Esophagus (tissue), 2 donors: Measurements from ENCODE around the gene CAMK1D. TPM values are rescaled to one million over a fixed set of nuclear protein-coding genes. Genes with fewer than 3 reads are reported as not detected.
A peak's percentile ranks its signal among the peaks of the same experiment; 100 is the strongest.
"Not testable (repeated sequence)": the region's sequence is repeated elsewhere in the genome, so short reads cannot be mapped to it uniquely, and the experiment has no call there.

Experiments used
- H3K27ac ChIP-seq, 2 donors: one replicate each; pipeline ENCODE4 v1.5.1; 2013; ENCODE audit warnings: low read depth in 2 of 2, mild to moderate bottlenecking in 2 of 2, inconsistent platforms in 1 of 2, low read length in 1 of 2, moderate library complexity in 1 of 2
- H3K27me3 ChIP-seq, 2 donors: one replicate each; pipeline ENCODE4 v1.6.1; 2013; ENCODE audit warnings: low read length in 2 of 2, control low read depth in 1 of 2, mild to moderate bottlenecking in 1 of 2; ENCODE audit not compliant: insufficient read depth in 2 of 2, control insufficient read depth in 1 of 2
- H3K36me3 ChIP-seq, 2 donors: one replicate each; pipeline ENCODE4 v1.6.1; 2013; ENCODE audit warnings: low read length in 1 of 2; ENCODE audit not compliant: control insufficient read depth in 2 of 2, insufficient read depth in 2 of 2
- H3K4me1 ChIP-seq, 2 donors: one replicate each; pipeline ENCODE4 v1.6.1; 2013; ENCODE audit warnings: low read length in 1 of 2; ENCODE audit not compliant: control insufficient read depth in 2 of 2, insufficient read depth in 2 of 2
- H3K4me3 ChIP-seq, 2 donors: one replicate each; pipeline ENCODE4 v1.5.1; 2013; ENCODE audit warnings: low read length in 2 of 2, mild to moderate bottlenecking in 2 of 2, low read depth in 1 of 2, moderate library complexity in 1 of 2
- H3K9me3 ChIP-seq, 2 donors: one replicate each; pipeline ENCODE4 v1.6.1; 2013; ENCODE audit warnings: mild to moderate bottlenecking in 2 of 2, low read depth in 1 of 2, low read length in 1 of 2, moderate library complexity in 1 of 2; ENCODE audit not compliant: control insufficient read depth in 2 of 2, insufficient read depth in 1 of 2
- WGBS, 2 donors: extraction: QIAGEN DNeasy Blood & Tissue Kit; methylation state at CpG; one replicate each; pipeline ENCODE4 v1.1.7; 2013; 5-methylcytosine and 5-hydroxymethylcytosine counted together
- polyA plus RNA-seq, 2 donors: library from polyadenylated mRNA; stranded (reverse); fragments of 200-250 nt; gene quantifications; one replicate each; pipeline ENCODE4 v1.2.3, GENCODE V29; 2013
- donor health status: healthy with polysubstance abuse.
- donor health status: Bipolar disorder and iron deficiency.

The CAMK1D gene
- polyA plus RNA-seq, 2 donors: 5.4 to 5.6 TPM

- Histone ChIP-seq H3K27ac (peak overlapping the region; percentile 66 to 74), H3K9me3 (no peaks in the 10 kb centered on the region), H3K27me3 (no peaks in the 10 kb centered on the region), H3K4me1 (peaks cover 4 to 5% of the 10 kb centered on the region in 2 donors), H3K36me3 (no peaks in the 10 kb centered on the region), H3K4me3 (no peak overlapping the region)
- WGBS, 2 donors: 42 to 48% methylated on average over 10 of the region's 10 CpGs
Observed at GRCh38 chr10:12707461-12708185, 358.3 kb downstream of the CAMK1D start.

GRCh38 chr10:12709000-12709401 lies 359.7 kb downstream of the CAMK1D start:
- Histone ChIP-seq H3K4me3 (no peak overlapping the region), H3K27ac (peak overlapping the region; percentile 60 to 80), H3K36me3 (no peaks in the 10 kb centered on the region), H3K27me3 (no peaks in the 10 kb centered on the region), H3K4me1 (peaks cover 0 to 2% of the 10 kb centered on the region in 2 donors), H3K9me3 (no peaks in the 10 kb centered on the region)
- WGBS, 2 donors: 33 to 46% methylated on average over 3 of the region's 3 CpGs

- 34 to 37% methylated on average over 4 of the region's 4 CpGs for WGBS, 2 donors
- no peaks in the 10 kb centered on the region for H3K9me3 ChIP-seq
- H3K36me3 ChIP-seq: no peaks in the 10 kb centered on the region
- H3K4me3 ChIP-seq: no peak overlapping the region
- no peaks in the 10 kb centered on the region for H3K27me3 ChIP-seq
- peak overlapping the region in 1 of 2 donors; percentile 60 for H3K27ac ChIP-seq
- H3K4me1 ChIP-seq: peaks cover 0 to 2% of the 10 kb centered on the region in 2 donors
Observed at GRCh38 chr10:12709521-12709963, 360.2 kb downstream of the CAMK1D start.

- Histone ChIP-seq H3K27ac (no peak overlapping the region), H3K27me3 (no peaks in the 10 kb centered on the region), H3K4me3 (no peak overlapping the region), H3K9me3 (no peaks in the 10 kb centered on the region), H3K36me3 (no peaks in the 10 kb centered on the region), H3K4me1 (peaks cover 0 to 2% of the 10 kb centered on the region in 2 donors)
- 91% methylated on average over 8 of the region's 8 CpGs for WGBS, 2 donors
Observed at GRCh38 chr10:12710157-12710556, 360.8 kb downstream of the CAMK1D start.

GRCh38 chr10:12710594-12711349 lies 361.4 kb downstream of the CAMK1D start:
- peaks cover 0 to 2% of the 10 kb centered on the region in 2 donors for H3K4me1 ChIP-seq
- H3K4me3 ChIP-seq: no peak overlapping the region
- H3K9me3 ChIP-seq: no peaks in the 10 kb centered on the region
- H3K36me3 ChIP-seq: no peaks in the 10 kb centered on the region
- no peaks in the 10 kb centered on the region for H3K27me3 ChIP-seq
- 37 to 40% methylated on average over 9 of the region's 9 CpGs for WGBS, 2 donors
- peak overlapping the region in 1 of 2 donors; percentile 2 for H3K27ac ChIP-seq

- Histone ChIP-seq H3K27me3 (no peaks in the 10 kb centered on the region), H3K36me3 (no peaks in the 10 kb centered on the region), H3K27ac (no peak overlapping the region), H3K9me3 (no peaks in the 10 kb centered on the region), H3K4me1 (peaks cover 0 to 2% of the 10 kb centered on the region in 2 donors), H3K4me3 (no peak overlapping the region)
- 67 to 69% methylated on average over 6 of the region's 6 CpGs for WGBS, 2 donors
Observed at GRCh38 chr10:12711350-12711708, 362.0 kb downstream of the CAMK1D start.

GRCh38 chr10:12712293-12712983 lies 363.1 kb downstream of the CAMK1D start:
- Histone ChIP-seq H3K4me3 (no peak overlapping the region), H3K27ac (no peak overlapping the region), H3K36me3 (no peaks in the 10 kb centered on the region), H3K4me1 (peaks cover 0 to 2% of the 10 kb centered on the region in 2 donors), H3K27me3 (no peaks in the 10 kb centered on the region), H3K9me3 (no peaks in the 10 kb centered on the region)
- 90% methylated on average over 11 of the region's 11 CpGs for WGBS, 2 donors

- WGBS, 2 donors: 95 to 96% methylated on average over 6 of the region's 6 CpGs
- not testable (repeated sequence) for H3K9me3 ChIP-seq, H3K27ac ChIP-seq, H3K4me3 ChIP-seq, H3K27me3 ChIP-seq, H3K36me3 ChIP-seq, H3K4me1 ChIP-seq
Observed at GRCh38 chr10:12712984-12713316, 363.6 kb downstream of the CAMK1D start.

- 81 to 93% methylated on average over 9 of the region's 9 CpGs for WGBS, 2 donors
- Histone ChIP-seq H3K27me3 (no peaks in the 10 kb centered on the region), H3K27ac (no peak overlapping the region), H3K4me1 (peaks cover 0 to 8% of the 10 kb centered on the region in 2 donors), H3K9me3 (no peaks in the 10 kb centered on the region), H3K36me3 (no peaks in the 10 kb centered on the region), H3K4me3 (no peak overlapping the region)
Observed at GRCh38 chr10:12716042-12716441, 366.7 kb downstream of the CAMK1D start.
